Keratinocyte (primary cell): Measurements from ENCODE around the gene UGT1A8. TPM values are rescaled to one million over a fixed set of nuclear protein-coding genes. Genes with fewer than 3 reads are reported as not detected.

Source experiments
- DNase-seq: peaks from one replicate; pipeline ENCODE4 v3.0.0-alpha.2; 2011; ENCODE audit warnings: low read depth, missing footprints, low spot score
- FAIRE-seq: peaks from 2 replicates; lab custom pipeline; 2011; peaks lifted over from hg19 to GRCh38; lab: Jason Lieb, UNC
- H2AFZ ChIP-seq: 2 replicates; pipeline ENCODE4 v1.6.0; 2012; ENCODE audit warnings: low read length, control low read depth, inconsistent platforms; ENCODE audit not compliant: control insufficient read depth
- H3K27ac ChIP-seq: 2 replicates; pipeline ENCODE4 v1.5.1; 2011; ENCODE audit warnings: low read length; ENCODE audit not compliant: control insufficient read depth, insufficient read depth
- H3K27me3 ChIP-seq: 3 replicates; pipeline ENCODE4 v1.6.0; 2011; ENCODE audit warnings: low read length; ENCODE audit not compliant: control insufficient read depth, insufficient read depth; ENCODE audit errors: extremely low read depth
- H3K36me3 ChIP-seq, 2 experiments: 2 replicates in 1 of 2; 3 replicates in 1 of 2; pipeline ENCODE4 v1.5.1; 2011; ENCODE audit warnings: low read length in 2 of 2, mild to moderate bottlenecking in 1 of 2; ENCODE audit not compliant: control insufficient read depth in 2 of 2, insufficient read depth in 2 of 2; ENCODE audit errors: extremely low read depth in 1 of 2
- H3K4me1 ChIP-seq: 3 replicates; pipeline ENCODE4 v1.5.1; 2011; ENCODE audit warnings: low read length; ENCODE audit not compliant: control insufficient read depth, insufficient read depth; ENCODE audit errors: extremely low read depth
- H3K4me2 ChIP-seq: 3 replicates; pipeline ENCODE4 v1.6.0; 2011; ENCODE audit warnings: low read depth, low read length; ENCODE audit not compliant: control insufficient read depth, insufficient read depth; ENCODE audit errors: extremely low read depth
- H3K4me3 ChIP-seq, 3 experiments: fragments of 200-600 bp in 1 of 3; sonication (generic) in 1 of 3; 2 replicates in 2 of 3; 3 replicates in 1 of 3; pipeline ENCODE4 v1.5.1; 2011 to 2016; ENCODE audit warnings: low read length in 3 of 3, mild to moderate bottlenecking in 3 of 3, control low read depth in 2 of 3, inconsistent platforms in 1 of 3, low read depth in 1 of 3, mixed read lengths in 1 of 3, mixed run types in 1 of 3, moderate library complexity in 1 of 3; ENCODE audit not compliant: control insufficient read depth in 2 of 3, insufficient read depth in 2 of 3; ENCODE audit errors: extremely low read depth in 1 of 3
- H3K79me2 ChIP-seq: 2 replicates; pipeline ENCODE4 v1.6.0; 2012; ENCODE audit warnings: low read length; ENCODE audit not compliant: control insufficient read depth, insufficient read depth
- H3K9ac ChIP-seq: 3 replicates; pipeline ENCODE4 v1.6.0; 2011; ENCODE audit warnings: low read length; ENCODE audit not compliant: control insufficient read depth, insufficient read depth; ENCODE audit errors: extremely low read depth
- H3K9me1 ChIP-seq: 3 replicates; pipeline ENCODE4 v1.6.0; 2011; ENCODE audit warnings: low read length; ENCODE audit not compliant: control insufficient read depth, insufficient read depth; ENCODE audit errors: extremely low read depth
- H3K9me3 ChIP-seq: 2 replicates; pipeline ENCODE4 v1.5.1; 2012; ENCODE audit warnings: low read depth, low read length; ENCODE audit not compliant: control insufficient read depth
- H4K20me1 ChIP-seq: 3 replicates; pipeline ENCODE4 v1.6.0; 2011; ENCODE audit warnings: low read length; ENCODE audit not compliant: control insufficient read depth, insufficient read depth; ENCODE audit errors: extremely low read depth
- CTCF ChIP-seq, 3 experiments: IDR thresholded peaks in 1 of 3; conservative IDR thresholded peaks in 1 of 3; optimal IDR thresholded peaks in 1 of 3; 2 replicates in 2 of 3; 3 replicates in 1 of 3; pipeline versions ENCODE3 to v1.5.1; 2011; ENCODE audit warnings: low read length in 3 of 3, mild to moderate bottlenecking in 3 of 3, moderate library complexity in 2 of 3, control low read depth in 1 of 3, inconsistent platforms in 1 of 3; ENCODE audit not compliant: insufficient read depth in 2 of 3; ENCODE audit errors: extremely low read depth in 1 of 3
- EZH2 ChIP-seq: IDR thresholded peaks from one replicate; pipeline ENCODE4 v1.6.1; 2012; ENCODE audit warnings: inconsistent platforms, mild to moderate bottlenecking, low read length, moderate library complexity
- dilution Hi-C: fragments of 300-500 bp; cut with MboI; formaldehyde crosslinking; loops from one replicate; pipeline ENCODE4 v1.7.0; 2020; ENCODE audit warnings: low sequenced_read_pairs; ENCODE audit not compliant: extremely low pct_ligation_motif_present
- polyA plus RNA-seq, 5 experiments: library from polyadenylated mRNA; depleted of rRNA in 3 of 5; stranded (reverse) in 3 of 5; stranded (forward) in 1 of 5; unstranded in 1 of 5; fragments of >200 nt; gene quantifications; 1 replicate in 1 of 5; 2 replicates in 3 of 5; 3 replicates in 1 of 5; pipeline versions ENCODE4 v1.2.1 to v1.2.3, GENCODE V29; 2011 to 2012; ENCODE audit warnings: missing spikeins in 2 of 5, low read depth in 1 of 5, low replicate concordance in 1 of 5

The UGT1A8 gene
- polyA plus RNA-seq, 1 donor (not counting 4 experiments of a cell fraction or from before 2014, with no cell fraction given), result 0.64 TPM

GRCh38 chr2:233807966-233808935 is 190.8 kb downstream of the UGT1A8 start:
- H4K20me1 ChIP-seq, result no peaks in the 10 kb centered on the region
- no peak overlapping the region for H3K4me3 ChIP-seq
- no peaks in the 10 kb centered on the region for H3K9me3 ChIP-seq
- no peaks in the 10 kb centered on the region for H3K36me3 ChIP-seq
- dilution Hi-C loops, result no loop called here
- H2AFZ ChIP-seq, result no peak overlapping the region
- no peak overlapping the region for H3K27ac ChIP-seq
- FAIRE-seq (no peak), DNase-seq (no peak)
- TF ChIP-seq CTCF (optimal IDR thresholded peaks at IDR 0.05 in 1 of 3, IDR thresholded peaks at IDR 0.05 in 1 of 3, conservative IDR thresholded peaks at IDR 0.05 in 1 of 3; ENCODE audit: extremely low read depth in 1 of 3, insufficient read depth in 2 of 3, low read length in 3 of 3) (no peak), EZH2 (no peak)
- H3K4me2 ChIP-seq, result no peak overlapping the region
- peaks cover 18% of the 10 kb centered on the region for H3K27me3 ChIP-seq
- no peaks in the 10 kb centered on the region for H3K79me2 ChIP-seq
- H3K9me1 ChIP-seq, result no peaks in the 10 kb centered on the region
- no peak overlapping the region for H3K9ac ChIP-seq
- H3K4me1 ChIP-seq, result no peaks in the 10 kb centered on the region

DNA sequence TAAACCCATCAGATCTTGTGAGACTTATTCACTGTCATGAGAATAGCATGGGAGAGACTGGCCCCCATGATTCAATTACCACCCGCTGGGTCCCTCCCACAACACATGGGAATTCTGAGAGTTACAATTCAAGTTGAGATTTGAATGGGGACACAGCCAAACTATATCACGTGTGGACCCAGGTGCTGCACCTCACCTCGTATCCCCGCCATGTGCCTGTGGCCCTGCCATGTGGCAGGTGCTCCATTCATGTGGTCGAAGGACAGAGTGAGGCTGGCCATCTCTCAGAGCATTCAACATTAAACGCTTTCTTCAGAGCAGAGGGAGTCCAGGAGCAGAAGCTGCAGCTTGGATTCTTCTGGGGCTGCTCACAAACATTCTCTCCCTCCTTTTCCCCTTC is 193.0 kb downstream of the UGT1A8 start:
- DNase-seq (no peak), FAIRE-seq (no peak)
- no peak for TF ChIP-seq EZH2
- no peak for TF ChIP-seq CTCF (optimal IDR thresholded peaks at IDR 0.05 in 1 of 3, IDR thresholded peaks at IDR 0.05 in 1 of 3, conservative IDR thresholded peaks at IDR 0.05 in 1 of 3; ENCODE audit: extremely low read depth in 1 of 3, insufficient read depth in 2 of 3, low read length in 3 of 3)
- Histone ChIP-seq H3K79me2 (no peaks in the 10 kb centered on the region), H3K27me3 (peaks cover 8% of the 10 kb centered on the region), H3K27ac (no peak overlapping the region), H3K9me1 (no peaks in the 10 kb centered on the region), H3K9ac (no peak overlapping the region), H4K20me1 (no peaks in the 10 kb centered on the region), H3K4me2 (no peak overlapping the region), H3K4me3 (no peak overlapping the region), H3K36me3 (no peaks in the 10 kb centered on the region), H3K9me3 (no peaks in the 10 kb centered on the region), H3K4me1 (no peaks in the 10 kb centered on the region), H2AFZ (no peak overlapping the region)
- dilution Hi-C loops, result no loop called here
